Posterior cingulate gyrus (tissue), 11 donors: Measurements from ENCODE around the gene TP53I3.
A peak's percentile ranks its signal among the peaks of the same experiment; 100 is the strongest.
"Not testable (repeated sequence)": the region's sequence is repeated elsewhere in the genome, so short reads cannot be mapped to it uniquely, and the experiment has no call there.

Experiments used
- DNase-seq, 10 donors: peaks; one replicate each; pipeline versions ENCODE4 v3.0.0 to v3.0.0-alpha.2; 2020 to 2021; ENCODE audit warnings: mixed read lengths in 3 of 10
- intact Hi-C: fragments of 100-400 bp; cut with DNase I; formaldehyde crosslinking; loops from one replicate; pipeline ENCODE4 v1.15.1; 2023

The TP53I3 gene, protein sequence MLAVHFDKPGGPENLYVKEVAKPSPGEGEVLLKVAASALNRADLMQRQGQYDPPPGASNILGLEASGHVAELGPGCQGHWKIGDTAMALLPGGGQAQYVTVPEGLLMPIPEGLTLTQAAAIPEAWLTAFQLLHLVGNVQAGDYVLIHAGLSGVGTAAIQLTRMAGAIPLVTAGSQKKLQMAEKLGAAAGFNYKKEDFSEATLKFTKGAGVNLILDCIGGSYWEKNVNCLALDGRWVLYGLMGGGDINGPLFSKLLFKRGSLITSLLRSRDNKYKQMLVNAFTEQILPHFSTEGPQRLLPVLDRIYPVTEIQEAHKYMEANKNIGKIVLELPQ

DNA sequence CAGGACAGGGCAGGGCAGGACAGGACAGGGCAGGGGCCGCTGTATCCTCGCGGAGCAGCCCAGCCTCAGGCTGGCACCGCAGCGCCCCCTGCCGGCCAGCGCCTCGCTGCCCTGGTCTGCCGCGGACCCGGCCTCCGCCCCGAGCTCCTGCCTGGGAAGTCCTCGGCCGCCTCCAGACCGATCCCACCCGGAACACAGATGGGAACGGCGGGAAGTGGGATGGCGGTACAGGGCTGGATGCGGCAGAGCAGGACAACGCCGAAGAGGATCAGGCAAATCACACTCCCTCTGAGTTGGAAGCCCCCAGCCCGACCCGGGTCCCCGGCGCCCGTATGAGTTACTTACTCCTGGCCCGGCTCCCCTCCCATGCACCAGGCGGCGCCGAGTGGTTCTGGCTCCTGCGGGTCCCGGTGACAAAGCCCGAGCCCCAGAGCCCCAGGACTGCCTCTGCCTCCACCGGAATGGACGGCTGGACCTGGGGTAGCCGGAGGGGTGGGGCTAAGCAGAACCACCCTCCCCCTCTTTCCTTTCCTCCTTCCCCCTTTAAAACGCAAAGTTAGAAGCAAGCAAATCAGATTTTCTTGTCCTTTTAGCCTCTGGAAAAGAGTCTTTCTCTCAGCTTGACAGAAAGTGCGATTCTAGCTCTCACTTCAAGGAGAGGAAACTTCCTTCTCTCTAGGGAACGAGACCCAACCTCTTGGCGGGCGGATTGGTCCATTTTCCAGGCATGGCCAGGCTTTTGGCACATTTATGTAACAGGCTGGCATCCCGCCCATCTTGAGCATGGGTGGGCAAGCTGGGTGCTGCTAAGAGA lies at the start of gene TP53I3:
TP53I3 (minus strand) TSS at position 449 of the 814 bp plus-strand sequence. CDS start 508 bp downstream, outside the sequence.
- intact Hi-C loops, result loop anchor here (1.0 to 2.0 kb wide), 3 partner anchors 38 to 260 kb away; partner anchors contain the start of genes ATAD2B, FAM228B and PFN4
- peak; percentile 62 to 98 (median 80) for DNase-seq

GRCh38 chr2:24132543-24132942 lies 47.9 kb upstream of the TP53I3 start:
- no peak for DNase-seq
- intact Hi-C loops, result no loop called here

GRCh38 chr2:24125956-24126355 lies 41.3 kb upstream of the TP53I3 start:
- DNase-seq, result no peak
- intact Hi-C loops, result no loop called here

DNA sequence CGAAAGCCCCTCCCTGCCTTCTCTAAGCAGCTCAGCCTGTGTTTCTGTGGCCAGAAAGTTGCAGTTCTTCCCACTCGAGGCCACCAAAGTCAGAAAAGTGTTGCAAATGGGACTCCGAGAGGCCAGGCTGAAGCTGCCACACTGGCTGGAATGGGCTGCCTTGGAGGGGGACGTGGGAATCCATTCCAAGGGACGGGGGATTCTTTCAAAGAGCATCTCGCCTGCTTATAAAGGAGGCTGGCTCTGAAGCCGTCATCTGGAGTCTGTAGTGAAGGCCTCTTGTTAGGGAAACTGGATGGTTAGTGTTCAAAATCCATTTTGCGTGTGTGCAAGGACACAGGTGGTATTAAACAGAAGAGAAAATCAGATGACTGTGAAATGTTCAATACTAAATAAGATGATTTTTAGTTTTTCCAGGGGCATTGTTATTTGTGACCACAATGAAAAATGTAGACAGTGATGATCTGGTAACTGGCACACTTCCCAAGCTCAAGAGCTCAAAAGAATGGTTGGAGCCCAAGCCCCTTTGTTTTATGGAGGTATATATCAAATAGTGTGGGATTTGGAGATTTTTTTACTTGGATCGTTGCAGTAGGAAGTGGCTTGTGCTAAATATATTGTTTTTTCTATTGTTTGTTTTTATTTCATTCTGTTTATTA lies 39.4 kb upstream of the TP53I3 start:
- DNase-seq, result no peak
- intact Hi-C loops, result loop anchor here (2.0 kb wide), 1 partner anchor 39 kb away; the partner anchor contains the start of gene TP53I3

GRCh38 chr2:24123195-24123921 lies 38.7 kb upstream of the TP53I3 start, which contains the start of the genes FAM228B and PFN4:
Gene FAM228B (plus strand): TSS chr2:24123469. CDS start chr2:24124362, 893 bp downstream.
Gene PFN4 (minus strand): TSS chr2:24123334. CDS start chr2:24122535, 799 bp downstream.
- intact Hi-C loops, result loop anchor here (2.0 kb wide), 1 partner anchor 39 kb away; the partner anchor contains the start of gene TP53I3

GRCh38 chr2:24122366-24123194 lies 37.9 kb upstream of the TP53I3 start:
- no peak for DNase-seq
- intact Hi-C loops, result loop anchor here (2.0 kb wide), 1 partner anchor 38 kb away; the partner anchor contains the start of gene TP53I3

More at GRCh38 chr2:24123195-24123921, 38.7 kb upstream of the TP53I3 start, which contains the start of the genes FAM228B and PFN4:
- peak; percentile 79 to 98 (median 88) for DNase-seq

DNA sequence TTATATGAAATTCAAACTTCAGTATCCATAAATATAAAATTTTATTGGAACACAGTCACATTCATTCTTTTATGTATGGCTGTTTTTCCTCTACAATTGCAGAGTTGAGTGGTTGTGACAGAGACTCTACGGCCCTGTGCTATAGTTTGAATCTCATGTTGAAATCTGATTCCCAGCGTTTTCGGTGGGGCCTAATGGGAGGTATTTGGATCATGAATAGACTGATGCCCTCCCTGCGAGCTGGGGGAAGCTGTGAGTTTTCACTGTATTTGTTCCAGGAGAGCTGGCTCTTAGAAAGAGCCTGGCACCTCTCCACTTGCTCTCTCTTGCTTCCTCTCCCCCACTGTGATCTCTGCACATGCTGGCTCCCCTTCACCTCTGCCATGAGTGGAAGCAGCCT lies 36.8 kb upstream of the TP53I3 start:
- intact Hi-C loops, result no loop called here
- DNase-seq, result no peak

GRCh38 chr2:24121066-24121465 lies 36.4 kb upstream of the TP53I3 start:
- intact Hi-C loops, result no loop called here
- no peak for DNase-seq

GRCh38 chr2:24117902-24118301 lies 33.3 kb upstream of the TP53I3 start:
- intact Hi-C loops, result no loop called here

DNA sequence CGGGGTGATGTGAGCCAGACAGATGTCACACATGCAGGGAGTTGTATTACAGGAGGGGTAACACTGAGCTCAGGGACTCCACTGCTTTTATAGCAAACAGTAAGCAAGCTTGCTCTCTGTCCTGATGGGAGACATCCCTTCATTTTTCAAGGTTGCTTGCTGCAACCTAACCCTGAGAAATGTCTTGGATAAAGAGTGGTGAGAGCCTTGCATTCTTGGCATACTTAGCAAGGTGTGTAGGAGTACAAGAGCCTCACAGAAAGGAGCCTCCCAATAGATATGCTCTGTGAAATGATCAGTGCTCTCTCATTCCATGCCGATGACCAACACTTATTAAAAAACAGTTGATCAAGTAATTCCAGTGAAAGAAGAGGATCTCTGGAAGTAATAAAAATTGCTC lies 30.4 kb upstream of the TP53I3 start:
- intact Hi-C loops, result no loop called here
- no peak for DNase-seq

More at GRCh38 chr2:24117902-24118301, 33.3 kb upstream of the TP53I3 start:
- no peak for DNase-seq

DNA sequence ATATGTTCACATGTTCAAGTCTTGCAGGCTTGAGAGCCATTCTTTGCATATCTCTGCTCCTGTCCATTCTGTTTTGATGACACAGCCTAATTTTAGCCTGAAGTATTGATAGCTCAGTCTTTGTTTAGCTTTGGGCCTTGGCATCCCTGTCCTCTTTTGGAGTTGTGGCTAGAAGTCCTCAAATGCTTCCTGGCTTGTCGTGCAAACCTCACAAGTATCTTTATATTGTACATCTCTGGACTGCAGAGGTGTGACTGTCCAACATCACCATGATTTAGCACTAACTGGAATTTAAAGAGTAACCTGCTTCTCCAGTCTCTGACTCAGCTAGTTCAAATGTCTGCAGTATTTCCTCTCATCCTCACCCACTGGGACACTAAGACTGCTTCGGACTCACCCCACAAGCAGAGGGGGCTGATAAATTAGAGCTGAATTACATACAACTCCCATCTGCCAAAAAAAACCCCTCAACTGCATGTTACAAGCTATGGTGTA lies 26.8 kb upstream of the TP53I3 start:
- DNase-seq, result no peak

GRCh38 chr2:24110660-24111303 lies 26.1 kb upstream of the TP53I3 start:
- intact Hi-C loops, result no loop called here
- no peak for DNase-seq

More for the DNA sequence above, 26.8 kb upstream of the TP53I3 start:
- intact Hi-C loops, result no loop called here

DNA sequence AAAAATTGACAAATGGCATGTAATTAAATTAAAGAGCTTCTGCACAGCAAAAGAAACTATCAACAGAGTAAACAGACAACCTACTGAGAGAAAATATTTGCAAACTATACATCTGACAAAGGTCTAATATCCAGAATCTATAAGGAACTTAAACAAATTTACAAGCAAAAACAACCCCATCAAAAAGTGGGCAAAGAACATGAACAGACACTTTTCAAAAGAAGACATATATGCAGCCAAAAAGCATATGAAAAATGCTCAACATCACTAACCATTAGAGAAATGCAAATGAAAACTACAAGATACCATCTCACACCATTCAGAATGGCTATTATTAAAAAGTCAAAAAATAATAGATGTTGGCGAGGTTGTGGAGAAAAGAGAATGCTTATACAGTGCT lies 24.8 kb upstream of the TP53I3 start:
- DNase-seq, intact Hi-C loops: not testable (repeated sequence)

DNA sequence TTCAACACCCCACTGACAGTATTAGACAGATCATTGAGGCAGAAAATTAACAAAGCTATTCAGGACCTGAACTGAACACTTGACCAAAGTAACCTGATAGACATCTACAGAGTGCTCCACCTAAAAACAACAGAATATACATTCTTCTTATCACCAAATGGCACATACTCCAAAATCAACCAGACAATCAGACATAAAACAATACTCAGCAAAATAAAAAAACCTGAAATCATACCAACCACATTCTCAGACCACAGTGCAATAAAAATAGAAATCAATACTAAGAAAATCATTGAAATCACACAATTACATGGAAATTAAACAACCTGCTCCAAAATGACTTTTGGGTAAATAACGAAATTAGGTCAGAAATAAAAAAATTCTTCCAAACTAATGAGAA lies 22.7 kb upstream of the TP53I3 start:
- intact Hi-C loops, result no loop called here
- no peak for DNase-seq

DNA sequence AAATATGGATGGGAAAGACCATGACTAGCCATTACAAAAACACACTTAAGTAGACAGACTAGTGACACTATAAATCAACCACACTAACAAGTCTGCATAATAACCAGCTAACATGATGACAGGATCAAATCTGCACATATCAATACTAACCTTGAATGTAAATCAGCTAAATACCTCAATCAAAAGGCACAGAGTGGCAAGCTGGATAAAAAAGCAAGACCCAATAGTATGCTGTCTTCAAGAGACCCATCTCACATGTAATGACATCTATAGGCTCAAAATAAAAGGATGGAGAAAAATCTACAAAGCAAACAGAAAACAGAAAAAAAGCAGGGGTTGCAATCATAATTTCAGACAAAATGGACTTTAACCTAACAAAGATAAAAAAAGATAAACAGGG lies 22.2 kb upstream of the TP53I3 start:
- intact Hi-C loops, result no loop called here

GRCh38 chr2:24105816-24106215 lies 21.2 kb upstream of the TP53I3 start:
- no peak for DNase-seq
- intact Hi-C loops, result no loop called here

More for the DNA sequence above, 22.2 kb upstream of the TP53I3 start:
- DNase-seq, result no peak

DNA sequence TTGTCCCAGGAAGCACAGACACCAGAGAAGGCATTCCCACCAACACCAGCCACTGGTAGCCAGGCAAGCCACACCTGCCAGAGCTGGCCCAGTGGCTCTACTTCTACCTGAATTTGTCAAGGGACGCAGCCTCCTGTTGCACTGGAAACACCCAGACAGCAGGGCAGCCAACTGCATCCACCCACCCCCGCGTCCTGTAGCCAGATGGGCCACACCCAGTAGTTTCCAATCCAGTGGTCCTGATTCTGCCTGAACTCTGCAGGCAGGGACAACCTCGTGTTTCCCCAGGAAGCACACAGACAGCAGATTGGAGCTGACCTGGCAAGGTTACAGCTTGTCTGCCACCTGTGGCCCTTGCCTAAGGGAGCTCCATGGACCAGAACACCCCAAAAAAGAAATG lies 20.3 kb upstream of the TP53I3 start:
- DNase-seq, result no peak
- intact Hi-C loops, result no loop called here

DNA sequence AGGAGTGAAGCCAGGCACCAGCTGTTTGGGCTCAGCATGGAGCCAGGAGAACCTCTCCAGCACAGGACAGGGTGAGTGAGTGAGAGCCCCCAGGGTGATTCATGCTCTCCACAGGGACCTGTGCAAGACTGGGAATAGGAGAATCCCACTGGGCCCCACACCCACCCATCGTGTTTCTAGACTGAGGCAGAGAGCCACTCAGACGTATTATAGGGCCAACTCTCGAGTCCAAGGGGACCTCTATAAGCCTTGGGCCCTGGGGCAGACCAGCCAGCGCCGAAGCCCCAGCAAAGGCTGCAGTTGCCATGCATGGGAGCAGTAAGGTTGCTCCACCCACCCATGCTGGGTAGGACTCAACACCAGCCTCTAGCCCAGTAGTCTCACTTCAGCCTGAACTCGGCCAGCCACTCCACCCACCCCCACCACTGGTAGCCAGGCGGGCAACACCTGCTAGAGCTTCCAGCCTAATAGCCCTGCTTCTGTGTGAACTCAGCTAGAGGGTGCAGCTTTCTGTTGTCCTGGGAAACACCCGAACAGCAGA lies 19.5 kb upstream of the TP53I3 start:
- intact Hi-C loops, result no loop called here
- no peak for DNase-seq
